Epithelial cell of prostate (primary cell): ENCODE measurements around the gene PPARG.
"Not testable (repeated sequence)": the region's sequence is repeated elsewhere in the genome, so short reads cannot be mapped to it uniquely, and the experiment has no call there.

Experiments used
- DNase-seq: peaks from one replicate; pipeline ENCODE4 v3.0.0-alpha.2; 2011; ENCODE audit warnings: low read depth, low spot score
- H3K27ac ChIP-seq: fragments of 450-650 bp; 2 replicates; pipeline ENCODE4 v1.5.1; 2017; ENCODE audit warnings: mild to moderate bottlenecking

Gene PPARG

GRCh38 chr3:12288182-12289129 lies at the start of gene PPARG:
Gene PPARG, plus strand, starts transcription at chr3:12289070. Its CDS starts 90,642 bp downstream, at chr3:12379712.
- DNase-seq: no peak
- peak within 1 kb of the TSS; percentile 43 for H3K27ac ChIP-seq

GRCh38 chr3:12239301-12239700 lies 49.6 kb upstream of the PPARG start:
- DNase-seq: no peak
- no peak overlapping the region for H3K27ac ChIP-seq

- H3K27ac ChIP-seq: no peak overlapping the region
- DNase-seq: no peak
Observed at GRCh38 chr3:12242772-12243171, 46.1 kb upstream of the PPARG start.

DNA sequence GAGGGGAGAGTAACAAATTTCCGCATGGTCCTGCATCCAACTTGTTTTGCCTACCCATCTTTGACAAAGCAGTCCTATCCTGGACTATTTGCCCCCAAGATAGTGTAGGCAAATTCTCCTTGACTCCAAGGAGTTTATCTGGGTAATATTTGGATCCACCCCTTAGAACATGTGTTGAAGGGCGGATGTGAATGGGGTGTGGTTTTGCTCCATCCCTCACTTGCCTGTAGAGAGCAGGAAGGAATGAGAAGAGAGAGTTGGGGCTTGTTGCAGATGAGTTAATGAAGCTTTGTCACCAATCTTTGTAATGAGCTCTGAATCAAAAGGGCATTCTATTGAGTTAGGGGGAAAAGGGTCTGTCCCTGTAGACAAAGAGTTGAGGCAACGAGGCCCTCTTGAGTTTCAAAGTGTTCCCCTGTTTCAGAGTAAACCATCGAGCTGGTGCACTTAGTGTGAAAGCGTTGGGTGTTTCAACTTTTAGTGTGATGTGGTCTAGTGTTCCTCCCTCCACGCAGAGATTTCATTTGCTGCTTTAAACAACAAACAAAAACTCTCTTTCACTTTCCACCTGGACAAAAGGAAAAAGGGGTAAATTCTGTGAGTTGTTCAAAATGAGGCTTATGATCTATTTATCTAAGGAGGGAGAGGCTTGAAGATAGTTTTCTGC lies 42.2 kb upstream of the PPARG start:
- no peak overlapping the region for H3K27ac ChIP-seq
- DNase-seq: no peak

DNA sequence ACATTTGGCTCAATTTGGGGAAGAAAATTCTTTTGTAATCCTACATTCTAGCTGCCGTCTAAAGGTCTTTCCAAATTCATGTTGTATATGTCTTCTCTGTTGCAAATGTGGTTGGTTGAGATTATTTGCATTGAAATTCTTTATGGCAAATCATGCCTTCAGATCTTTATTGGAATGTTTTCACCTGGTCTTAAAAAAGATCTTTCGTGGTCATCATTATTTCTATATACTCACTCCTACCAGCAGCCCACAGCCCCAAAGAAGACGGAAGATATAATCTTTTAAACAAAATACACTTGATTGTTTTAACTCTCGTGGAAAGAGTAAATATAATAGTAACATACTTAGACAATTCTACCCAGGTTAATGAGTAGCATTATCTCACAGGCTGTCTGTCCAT lies 41.5 kb upstream of the PPARG start:
- DNase-seq: no peak
- H3K27ac ChIP-seq: no peak overlapping the region

DNA sequence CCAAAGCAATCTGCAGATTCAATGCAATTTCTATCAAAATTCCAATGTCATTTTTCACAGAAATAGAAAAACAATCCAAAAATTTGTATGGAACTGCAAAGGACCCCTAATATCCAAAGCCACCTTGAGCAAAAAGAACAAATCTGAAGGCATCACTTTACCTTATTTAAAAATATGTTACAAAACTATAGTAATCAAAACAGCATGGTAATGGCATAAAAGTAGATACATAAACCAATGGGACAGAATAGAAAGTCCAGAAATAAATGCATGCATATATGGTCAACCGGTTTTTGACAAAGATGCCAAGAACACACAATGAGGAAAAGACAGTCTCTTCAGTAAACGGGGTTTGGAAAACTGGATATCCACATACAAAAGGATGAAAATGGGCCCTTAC lies 39.4 kb upstream of the PPARG start:
- no peak for DNase-seq
- H3K27ac ChIP-seq: no peak overlapping the region

- no peak overlapping the region for H3K27ac ChIP-seq
- DNase-seq: no peak
Observed at GRCh38 chr3:12252889-12253288, 36.0 kb upstream of the PPARG start.

DNA sequence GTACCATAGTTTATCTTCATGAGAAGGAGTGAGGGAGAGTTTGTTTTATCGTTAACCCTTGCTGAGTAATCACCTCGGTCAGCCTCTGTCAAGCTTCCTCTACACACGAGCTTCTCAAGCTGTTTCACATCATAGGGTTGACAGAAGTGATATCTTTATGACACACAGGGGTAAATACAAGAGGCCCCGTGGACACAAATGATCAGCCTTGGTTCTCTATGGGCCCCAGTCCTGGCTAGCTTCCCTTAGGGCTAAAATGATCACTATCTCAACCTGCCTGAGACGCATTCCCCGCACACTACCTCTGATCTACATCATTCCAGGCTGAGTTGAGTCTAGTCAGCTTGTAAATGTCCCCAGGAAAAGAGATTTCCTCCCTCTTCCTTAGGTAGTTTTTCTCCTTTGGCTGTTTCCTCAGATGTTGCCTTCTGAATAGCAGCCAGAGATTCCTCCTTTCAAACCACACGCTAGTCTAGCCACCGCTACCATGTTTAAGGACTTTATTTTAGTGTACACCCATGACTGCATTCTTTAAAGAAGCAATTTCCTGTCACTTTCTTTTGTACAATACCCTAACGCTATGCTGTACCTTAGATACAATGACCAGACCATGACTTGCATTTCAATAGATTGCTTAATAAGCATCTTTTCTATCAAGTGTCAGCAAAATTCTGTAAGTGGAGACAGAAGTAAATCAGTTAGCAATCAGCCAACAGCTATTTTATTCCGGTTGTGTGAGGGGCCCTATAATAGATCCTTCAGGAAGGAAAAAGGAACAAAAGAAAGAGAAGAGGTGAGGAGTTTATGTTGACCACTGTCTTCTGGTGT lies 35.1 kb upstream of the PPARG start:
- DNase-seq: no peak
- no peak overlapping the region for H3K27ac ChIP-seq

DNA sequence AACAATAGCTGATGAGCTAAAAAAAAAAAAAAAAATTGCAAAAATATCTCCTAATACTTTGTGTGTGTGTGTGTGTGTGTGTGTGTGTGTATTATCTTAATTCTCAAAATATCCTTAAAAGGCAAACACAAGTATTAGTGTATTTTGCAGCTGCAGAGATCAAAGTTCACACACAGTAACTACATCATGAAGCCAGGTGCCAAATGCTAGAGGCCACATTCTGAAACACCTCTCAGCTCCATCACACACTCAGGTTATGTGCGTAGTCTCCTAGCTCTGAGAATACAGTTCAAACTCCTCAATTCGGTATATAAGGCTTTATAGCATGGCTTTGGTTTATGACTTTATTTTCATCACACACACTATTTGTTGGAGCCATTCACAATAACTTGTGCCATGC lies 33.5 kb upstream of the PPARG start:
- H3K27ac ChIP-seq: no peak overlapping the region
- DNase-seq: no peak

DNA sequence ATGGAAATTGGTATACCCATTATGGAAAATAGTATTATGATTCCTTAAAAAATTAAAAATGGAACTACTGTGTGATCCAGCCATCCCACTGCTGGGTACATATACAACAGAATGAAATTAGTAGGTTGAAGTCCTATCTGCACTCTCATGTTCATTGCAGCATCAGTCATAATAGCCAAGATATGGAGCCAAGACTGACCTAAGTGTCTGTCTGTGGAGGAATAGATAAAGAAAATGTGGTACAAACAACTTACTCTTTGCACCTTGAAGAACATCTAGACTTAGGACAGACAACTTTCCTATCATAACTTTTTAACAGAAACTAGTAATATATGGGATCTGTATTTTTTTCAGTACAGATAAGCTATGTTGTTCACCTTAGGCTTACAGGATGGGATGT lies 30.0 kb upstream of the PPARG start:
- no peak overlapping the region for H3K27ac ChIP-seq
- DNase-seq: no peak

DNA sequence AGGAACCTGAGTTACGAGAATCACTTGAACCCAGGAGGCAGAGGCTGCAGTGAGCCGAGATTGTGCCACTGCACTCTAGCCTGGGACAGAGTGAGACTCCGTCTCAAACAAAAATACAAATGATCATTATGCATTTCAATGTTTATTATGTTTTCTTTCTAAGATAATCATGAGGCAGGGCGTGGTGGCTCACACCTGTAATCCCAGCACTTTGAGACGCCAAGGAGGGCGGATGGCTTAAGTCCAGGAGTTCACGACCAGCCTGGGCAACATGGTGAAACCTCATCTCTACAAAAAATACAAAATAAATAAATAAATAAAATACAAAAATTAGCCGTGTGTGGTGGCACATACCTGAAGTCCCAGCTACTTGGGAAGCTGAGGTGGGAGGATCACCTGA lies 26.7 kb upstream of the PPARG start:
- DNase-seq, H3K27ac ChIP-seq: not testable (repeated sequence)

DNA sequence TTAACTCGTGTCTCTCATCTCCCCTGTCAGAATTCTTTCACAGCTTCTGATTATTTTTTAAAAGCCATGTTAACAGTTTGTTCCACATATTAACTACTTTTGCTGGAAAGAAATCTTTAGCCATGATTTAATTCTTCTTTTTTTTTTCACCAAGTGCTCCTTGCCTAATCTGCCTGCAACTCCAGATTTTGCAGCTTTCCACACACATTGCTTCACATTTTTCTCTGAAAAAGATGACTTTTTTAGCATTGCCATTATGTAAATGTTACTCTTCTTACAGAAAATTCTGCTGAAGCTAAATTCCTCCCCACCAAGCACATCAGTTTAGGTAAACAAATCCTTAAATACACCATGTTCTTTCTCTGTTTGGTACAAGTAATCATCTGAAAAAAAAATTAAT lies 23.4 kb upstream of the PPARG start:
- DNase-seq: no peak
- no peak overlapping the region for H3K27ac ChIP-seq

GRCh38 chr3:12266038-12266437 lies 22.8 kb upstream of the PPARG start:
- DNase-seq: no peak
- no peak overlapping the region for H3K27ac ChIP-seq

GRCh38 chr3:12267376-12268030 lies 21.4 kb upstream of the PPARG start:
- DNase-seq: no peak
- no peak overlapping the region for H3K27ac ChIP-seq

- DNase-seq: no peak
Observed at GRCh38 chr3:12268049-12268735, 20.7 kb upstream of the PPARG start.

GRCh38 chr3:12270976-12271375 lies 17.9 kb upstream of the PPARG start:
- DNase-seq: no peak
- no peak overlapping the region for H3K27ac ChIP-seq

More at GRCh38 chr3:12268049-12268735, 20.7 kb upstream of the PPARG start:
- H3K27ac ChIP-seq: no peak overlapping the region

DNA sequence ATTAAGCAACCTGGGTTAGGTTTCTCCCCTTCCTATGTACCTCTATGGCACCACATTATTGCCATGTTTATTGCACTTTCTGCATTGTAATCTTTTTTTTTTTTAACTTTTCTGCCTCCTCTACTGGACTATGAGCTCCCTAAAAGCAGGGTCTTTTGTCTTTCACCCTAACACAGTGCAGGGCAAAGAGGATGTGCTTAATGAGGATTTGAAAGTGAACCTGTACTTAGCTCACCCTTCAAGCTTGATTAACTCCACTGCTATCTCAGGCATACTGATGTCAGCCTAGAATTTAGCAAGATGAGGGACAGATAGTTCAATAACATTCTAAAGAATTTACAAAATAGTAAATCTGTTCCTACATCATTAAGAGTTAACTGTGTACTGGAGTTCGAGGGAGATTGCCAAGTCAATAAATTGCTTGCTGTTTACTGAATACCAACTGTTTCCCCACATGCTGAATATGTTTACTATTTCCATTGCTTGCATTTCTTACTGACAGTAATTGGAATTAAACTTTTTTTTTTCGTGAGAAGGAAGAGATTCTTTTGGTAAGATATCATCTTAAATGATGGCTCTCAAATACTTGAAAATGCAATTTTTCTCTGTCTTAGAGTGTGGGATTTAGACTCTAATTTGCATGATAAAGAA lies 15.7 kb upstream of the PPARG start:
- DNase-seq: no peak
- no peak overlapping the region for H3K27ac ChIP-seq

DNA sequence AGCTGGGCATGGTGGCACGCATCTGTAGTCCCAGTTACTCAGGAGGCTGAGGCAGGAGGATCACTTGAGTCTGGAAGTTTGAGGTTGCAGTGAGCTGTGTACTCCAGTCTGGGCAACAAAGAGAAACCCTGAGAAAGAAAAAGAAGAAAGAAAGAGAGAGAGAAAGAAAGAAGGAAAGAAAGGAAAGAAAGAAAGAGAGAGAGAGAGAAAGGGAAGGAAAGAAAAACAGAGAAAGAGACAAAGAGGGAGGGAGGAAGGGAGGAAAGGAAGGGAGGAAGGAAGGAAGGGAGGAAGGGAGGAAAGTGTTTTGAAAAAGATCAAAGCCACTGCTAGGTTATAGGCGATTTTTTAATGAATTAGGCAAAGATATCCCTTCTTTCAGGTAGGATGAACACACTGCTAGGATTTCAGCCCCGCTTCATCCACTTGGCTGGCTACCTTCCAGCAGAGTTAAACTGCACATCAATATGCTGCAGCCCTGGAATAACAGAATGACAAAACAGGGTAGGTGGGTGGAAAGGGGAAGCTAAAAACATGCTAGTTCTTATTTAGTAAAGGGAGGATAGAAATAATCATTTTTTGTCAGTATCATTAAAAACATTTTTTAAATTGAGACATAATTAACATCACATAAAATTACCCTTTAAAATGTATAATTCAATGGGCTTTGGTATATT lies 12.8 kb upstream of the PPARG start:
- DNase-seq: no peak
- no peak overlapping the region for H3K27ac ChIP-seq

DNA sequence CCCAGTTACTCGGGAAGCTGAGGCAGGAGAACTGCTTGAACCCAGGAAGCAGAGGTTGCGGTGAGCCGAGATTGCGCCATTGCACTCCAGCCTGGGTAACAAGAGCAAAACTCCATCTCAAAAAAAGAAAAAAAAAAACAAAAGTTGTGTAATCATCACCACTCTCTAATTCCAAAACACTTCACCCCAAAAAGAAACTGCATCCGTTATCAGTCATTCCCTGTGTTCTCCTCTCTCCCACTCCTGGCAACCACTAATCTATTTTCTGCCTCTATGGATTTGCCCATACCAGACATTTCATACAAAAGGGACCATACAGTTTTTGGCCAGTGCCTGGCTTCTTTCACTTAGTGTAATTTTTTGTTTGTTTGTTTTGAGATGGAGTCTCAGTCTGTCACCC lies 12.0 kb upstream of the PPARG start:
- not testable (repeated sequence) for DNase-seq, H3K27ac ChIP-seq
